Posterior vena cava (tissue), 2 donors: ENCODE measurements around the gene LTA4H. TPM values are rescaled to one million over a fixed set of nuclear protein-coding genes. Genes with fewer than 3 reads are reported as not detected.

ENCODE experiments used
- DNase-seq: peaks from one replicate; pipeline ENCODE4 v3.0.0-alpha.2; 2020; ENCODE audit warnings: low spot score
- intact Hi-C, 2 donors: fragments of 100-400 bp; cut with DNase I; formaldehyde crosslinking; loops; one replicate each; pipeline versions ENCODE4 v1.14.1 to v1.14.2; 2022 to 2023
- total RNA-seq, 2 donors: library from RNA; stranded (reverse); fragmentation: NEBNext Ultra II Directional; extraction: Animal tissue kit (Norgen Biotek cat#: 25700); gene quantifications; one replicate each; pipeline ENCODE4 v1.2.1, GENCODE V29; 2021
- donor health status: DM: yes; HTN: yes; CAD: no.
- donor health status: DM: yes; HTN: yes; CAD: no.

The LTA4H gene
- total RNA-seq, 2 donors from 2014 or later, result 38.2 to 38.4 TPM

DNA sequence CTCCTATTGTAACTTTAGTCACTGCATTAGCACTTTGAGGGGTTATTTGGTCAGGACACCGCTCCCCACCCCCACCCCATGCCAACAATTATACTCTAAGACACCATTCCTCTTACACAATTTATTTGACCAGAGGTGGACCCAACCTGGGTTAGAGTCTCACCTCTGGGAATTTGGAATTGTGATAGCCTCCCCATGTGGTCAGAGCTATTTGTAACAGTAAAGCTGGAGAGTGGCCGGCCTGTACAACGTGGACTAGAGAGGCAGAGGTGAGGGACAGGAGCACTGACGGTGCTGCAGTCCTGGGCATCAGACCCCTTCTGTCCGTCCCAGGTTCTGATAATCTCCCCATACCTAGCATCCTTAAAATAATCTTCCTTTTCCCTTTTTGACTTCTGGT is 35.9 kb downstream of the LTA4H start:
- intact Hi-C loops, result loop anchor here in 1 of 2 donors (5.0 kb wide), 1 partner anchor 77 kb away; no protein-coding TSS in a partner anchor
- DNase-seq, result no peak

DNA sequence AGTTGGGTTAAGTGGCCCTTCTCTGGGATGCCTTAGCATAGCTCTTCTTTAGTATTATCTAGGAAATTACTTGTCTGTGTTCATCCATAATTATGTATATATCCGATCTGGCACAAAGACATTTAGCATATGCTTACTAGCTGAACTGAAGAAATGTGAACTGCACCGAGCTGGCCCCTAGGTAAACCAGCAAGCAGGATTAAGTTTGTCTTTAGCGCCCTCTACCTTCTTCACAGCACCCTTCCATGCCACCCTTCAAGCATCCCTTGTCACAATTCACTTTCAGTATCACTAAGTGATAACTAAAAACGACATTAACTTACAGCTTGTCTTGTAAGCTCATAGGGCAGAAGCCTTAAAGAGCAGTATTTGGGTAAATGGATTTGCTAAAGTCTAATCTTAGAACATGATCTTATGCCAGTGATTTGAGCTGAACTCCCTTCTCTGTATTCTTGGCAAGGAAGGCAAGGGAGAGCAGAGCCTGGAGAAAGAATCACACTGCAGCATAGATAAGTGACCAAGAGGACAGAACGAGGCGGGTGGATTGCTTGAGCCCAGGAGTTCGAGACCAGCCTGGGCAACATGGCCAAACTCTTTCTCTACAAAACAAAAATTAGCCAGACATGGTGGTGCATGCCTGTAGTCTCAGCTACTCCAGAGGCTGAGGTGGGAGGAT is 36.6 kb downstream of the LTA4H start:
- intact Hi-C loops, result loop anchor here in 1 of 2 donors (5.0 kb wide), 1 partner anchor 76 kb away; no protein-coding TSS in a partner anchor
- DNase-seq, result no peak

DNA sequence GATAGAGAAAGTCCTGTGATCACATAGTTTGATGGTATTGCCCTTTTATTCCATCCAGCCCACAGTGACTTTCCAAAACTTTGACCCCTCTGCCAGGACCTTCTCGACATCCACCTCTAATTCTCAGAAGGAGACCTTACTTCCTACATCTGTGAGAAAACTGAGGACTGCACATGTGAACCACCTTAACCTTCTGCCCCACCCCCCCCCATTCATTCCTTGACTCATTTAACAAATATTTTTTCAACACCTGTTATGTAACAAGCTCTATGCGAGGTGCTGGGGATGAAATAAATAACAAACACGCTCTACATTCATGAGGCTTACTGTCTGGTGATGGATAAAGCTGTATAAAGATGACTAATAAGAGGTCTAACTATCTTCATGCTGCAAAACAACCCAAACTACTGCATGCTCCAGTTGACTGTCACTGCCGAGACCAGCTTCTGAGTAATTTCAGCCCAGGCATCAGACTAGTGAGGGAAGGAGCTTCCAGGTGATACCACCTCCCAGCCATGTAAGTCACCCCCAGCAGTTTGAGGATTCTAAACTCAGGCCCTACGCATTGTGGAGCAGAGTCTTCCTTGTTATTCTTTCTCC is 37.4 kb downstream of the LTA4H start:
- no peak for DNase-seq
- intact Hi-C loops, result loop anchor here in 1 of 2 donors (5.0 kb wide), 1 partner anchor 76 kb away; no protein-coding TSS in a partner anchor

DNA sequence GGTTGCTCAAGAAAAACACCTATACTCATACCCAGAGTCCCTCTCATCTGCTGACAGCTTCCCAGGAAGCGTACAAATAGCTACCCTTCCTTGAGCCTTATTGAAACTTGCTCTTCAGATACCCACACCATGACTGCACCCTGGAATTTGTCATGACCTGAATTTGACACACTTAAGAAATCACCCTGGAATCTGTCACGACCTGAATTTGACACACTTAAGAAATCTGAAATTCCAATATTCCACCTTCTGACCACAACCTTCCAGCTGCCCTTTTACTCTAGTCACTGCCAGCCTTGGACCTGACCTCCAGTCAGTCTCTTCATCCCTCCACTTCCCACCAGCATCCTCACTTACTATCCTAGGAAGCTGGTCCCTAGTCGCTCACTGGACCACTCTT is 38.1 kb downstream of the LTA4H start:
- intact Hi-C loops, result loop anchor here in 1 of 2 donors (5.0 kb wide), 1 partner anchor 75 kb away; no protein-coding TSS in a partner anchor

DNA sequence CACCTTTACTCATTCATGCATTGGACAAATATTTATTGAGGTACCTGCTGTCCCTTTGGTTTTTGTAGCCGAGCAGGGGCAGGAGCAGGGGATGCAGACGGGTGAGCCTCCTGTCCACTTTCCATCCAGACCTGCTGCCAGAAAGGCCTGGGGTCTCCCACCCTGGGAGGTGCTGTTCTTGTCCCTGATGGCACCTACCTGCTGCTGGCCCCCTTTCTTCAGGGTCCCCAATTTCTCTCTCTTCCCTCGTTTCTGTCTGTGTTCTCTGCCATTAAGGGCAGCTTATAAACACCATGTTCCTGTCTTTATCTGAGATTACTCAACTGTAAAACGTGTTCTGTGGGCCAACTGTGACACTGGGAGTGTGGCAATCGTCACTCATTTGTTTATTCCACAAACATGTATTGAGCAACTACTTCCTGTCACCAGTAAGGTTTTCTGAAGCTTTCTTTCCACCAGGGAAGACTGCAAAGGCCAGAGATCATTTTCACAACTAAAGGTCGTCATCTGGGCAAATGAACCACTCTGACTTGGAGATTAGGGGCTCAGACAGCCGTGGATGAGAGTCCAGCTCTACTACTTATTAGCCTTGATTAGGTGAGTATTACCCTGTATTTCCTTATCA is 39.2 kb downstream of the LTA4H start, which contains the start of gene HAL:
TSS of gene HAL (minus strand) at position 311 of the 625 bp plus-strand sequence. CDS start 434 bp downstream, outside the sequence.
- DNase-seq, result no peak
- intact Hi-C loops, result loop anchor here in 1 of 2 donors (5.0 kb wide), 1 partner anchor 74 kb away; no protein-coding TSS in a partner anchor

More for the DNA sequence above, 38.1 kb downstream of the LTA4H start:
- DNase-seq, result no peak

DNA sequence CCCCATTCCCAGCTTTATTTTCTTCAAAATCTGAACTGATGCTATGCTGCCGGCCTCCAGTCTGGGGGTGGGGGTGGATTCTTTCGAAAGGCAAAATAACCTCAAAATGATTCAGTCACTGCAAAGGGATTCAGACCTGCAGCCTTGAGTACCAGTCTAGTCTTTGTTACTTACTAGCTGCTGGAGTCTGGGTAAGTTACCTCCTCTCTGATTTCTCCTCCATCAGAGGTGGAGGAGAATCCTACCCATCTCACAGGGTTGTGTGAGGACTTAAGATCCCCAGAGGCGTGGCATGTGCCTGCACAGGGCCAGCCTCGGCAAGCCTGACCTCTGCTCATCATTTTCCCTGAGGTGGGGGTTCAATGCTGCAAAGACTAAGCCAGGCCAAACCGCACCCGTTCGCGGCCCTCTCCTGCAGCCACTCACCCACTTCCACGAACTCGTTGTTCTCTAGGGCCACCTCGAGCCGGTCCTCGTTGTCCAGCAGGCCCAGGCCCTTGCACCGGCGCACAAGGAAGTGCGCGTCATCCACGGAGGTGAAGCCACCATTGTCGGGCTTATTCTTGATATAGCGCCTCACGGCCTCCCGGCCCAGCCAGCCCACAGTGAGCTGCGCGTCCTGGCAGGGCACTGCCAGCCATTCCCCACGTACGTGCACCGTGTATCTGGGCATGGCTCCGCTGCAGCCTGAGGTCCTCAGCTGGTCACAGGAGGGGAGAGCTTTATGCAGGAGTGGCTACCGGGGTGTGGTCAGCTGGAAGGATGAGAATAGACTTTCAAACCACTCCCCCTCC is 40.0 kb downstream of the LTA4H start:
- intact Hi-C loops, result loop anchor here in 1 of 2 donors (5.0 kb wide), 1 partner anchor 73 kb away; no protein-coding TSS in a partner anchor
- no peak for DNase-seq

DNA sequence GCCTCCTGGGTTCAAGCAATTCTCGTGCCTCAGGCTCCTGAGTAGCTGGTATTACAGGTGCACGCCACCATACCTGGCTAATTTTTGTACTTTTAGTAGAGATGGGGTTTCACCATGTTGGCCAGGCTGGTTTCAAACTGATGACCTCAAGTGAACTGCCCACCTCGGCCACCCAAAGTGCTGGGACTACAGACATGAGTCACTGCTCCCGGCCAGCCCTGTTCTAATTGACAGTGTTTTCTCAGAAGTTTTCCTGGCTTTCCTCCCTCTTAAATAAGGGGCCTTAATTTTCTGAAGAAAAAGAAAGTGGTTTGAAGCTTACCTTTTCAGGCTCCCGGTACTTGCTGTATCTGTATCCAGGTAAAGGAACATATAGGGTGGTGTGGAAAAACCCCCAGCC is 40.9 kb downstream of the LTA4H start:
- no peak for DNase-seq
- intact Hi-C loops, result no loop called here

DNA sequence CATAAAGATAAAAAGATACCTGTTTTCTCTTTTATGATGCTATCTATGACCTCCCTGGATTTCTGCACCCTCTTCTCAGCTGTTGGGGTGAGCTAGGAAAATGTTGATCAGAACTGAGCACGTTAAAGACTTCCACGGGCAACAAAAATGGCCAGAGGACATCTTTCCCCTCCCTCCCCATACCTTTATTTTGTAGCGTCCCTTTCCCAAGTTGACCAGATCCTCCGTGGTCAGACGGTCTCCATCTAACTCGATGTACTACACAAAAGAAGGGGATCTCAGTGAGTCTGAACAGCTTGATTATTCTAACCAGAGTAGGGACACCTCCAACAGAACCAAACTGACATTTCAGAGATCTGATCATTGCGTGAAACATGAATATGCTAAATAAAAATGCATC is 41.5 kb downstream of the LTA4H start:
- intact Hi-C loops, result no loop called here
- DNase-seq, result no peak

DNA sequence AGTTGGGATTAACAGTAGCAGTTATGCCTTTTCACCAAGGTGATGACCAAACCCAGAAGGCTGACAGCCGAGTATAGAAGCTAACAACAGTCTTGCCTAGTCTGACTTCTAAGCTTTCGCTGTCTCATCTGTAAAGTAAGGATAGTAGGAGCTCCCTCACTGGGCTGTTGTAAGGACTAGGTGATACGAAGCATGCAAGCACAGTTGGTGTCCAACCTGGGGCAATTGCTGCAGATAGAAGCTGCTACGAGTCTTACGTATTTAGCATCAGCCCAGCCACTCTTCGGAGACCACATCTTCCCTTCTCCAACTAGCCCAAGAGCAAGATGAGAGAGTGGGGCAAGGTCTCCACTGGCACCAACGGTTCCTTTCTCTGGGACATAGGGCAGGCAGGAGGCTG is 45.3 kb downstream of the LTA4H start:
- intact Hi-C loops, result no loop called here
- DNase-seq, result no peak

DNA sequence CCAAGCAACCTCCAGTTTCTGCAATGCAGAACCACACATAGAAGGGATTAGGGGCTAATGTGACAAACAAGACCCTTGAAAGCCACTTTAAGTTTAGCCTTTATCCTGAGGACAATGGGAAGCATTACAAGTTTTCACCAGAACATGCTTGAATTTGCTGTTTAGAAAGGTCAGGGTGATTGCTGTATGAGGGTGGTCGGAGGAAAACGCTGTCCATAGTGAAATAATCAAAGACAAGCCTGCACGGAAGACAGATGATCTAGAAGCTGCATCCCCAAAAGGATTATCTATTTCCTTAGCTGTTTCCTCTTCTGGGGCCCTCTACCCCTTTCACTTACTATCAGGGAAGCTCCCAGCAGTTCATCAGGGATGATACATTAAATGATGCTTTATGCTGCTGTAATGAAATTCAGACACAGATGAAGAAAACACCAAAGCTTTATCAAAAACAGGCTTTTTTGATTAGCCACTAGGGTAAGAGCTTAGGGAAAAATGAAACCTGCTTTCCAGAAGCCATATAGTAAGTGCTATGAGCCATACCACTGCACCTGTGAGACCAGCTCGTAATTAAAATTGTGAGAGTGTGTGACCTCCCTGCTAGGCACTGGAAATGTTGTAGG is 45.8 kb downstream of the LTA4H start:
- no peak for DNase-seq
- intact Hi-C loops, result no loop called here

DNA sequence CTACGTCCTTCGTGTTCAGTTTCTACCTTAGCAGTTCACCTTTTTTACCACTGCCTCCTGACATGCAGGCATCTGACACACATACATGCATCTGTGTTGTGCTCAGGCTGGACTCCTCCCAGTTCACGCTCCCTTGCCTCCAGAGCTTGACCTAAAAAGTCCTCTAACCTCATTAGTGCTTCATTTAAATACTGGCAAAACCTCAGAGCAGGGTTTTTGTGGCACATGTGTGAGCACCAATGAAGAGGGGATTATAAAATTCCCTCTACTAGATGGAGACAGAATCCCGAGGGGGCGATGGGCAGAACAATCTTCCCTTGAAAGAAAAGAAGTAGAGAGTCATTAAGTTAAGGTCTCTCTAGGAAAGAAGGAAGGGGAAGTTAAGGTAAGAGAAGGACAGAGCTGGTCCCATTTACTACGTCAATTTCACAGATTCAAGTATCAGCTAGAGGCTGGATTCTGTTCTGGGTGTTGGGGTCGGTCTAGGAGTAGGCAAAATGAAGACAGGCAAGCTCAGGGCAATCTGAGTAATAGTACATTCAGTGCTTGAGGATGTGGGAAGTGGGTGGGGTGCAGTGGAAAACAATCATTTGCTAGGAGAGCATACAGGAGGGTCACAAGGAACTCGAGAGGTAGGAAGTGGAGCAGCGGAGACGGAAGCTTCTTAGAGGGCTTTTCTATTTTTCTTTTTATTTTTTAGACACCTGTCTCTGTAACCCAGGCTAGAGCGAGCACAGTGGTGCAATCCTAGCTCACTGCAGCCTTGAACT is 46.7 kb downstream of the LTA4H start:
- DNase-seq, result no peak
- intact Hi-C loops, result no loop called here

DNA sequence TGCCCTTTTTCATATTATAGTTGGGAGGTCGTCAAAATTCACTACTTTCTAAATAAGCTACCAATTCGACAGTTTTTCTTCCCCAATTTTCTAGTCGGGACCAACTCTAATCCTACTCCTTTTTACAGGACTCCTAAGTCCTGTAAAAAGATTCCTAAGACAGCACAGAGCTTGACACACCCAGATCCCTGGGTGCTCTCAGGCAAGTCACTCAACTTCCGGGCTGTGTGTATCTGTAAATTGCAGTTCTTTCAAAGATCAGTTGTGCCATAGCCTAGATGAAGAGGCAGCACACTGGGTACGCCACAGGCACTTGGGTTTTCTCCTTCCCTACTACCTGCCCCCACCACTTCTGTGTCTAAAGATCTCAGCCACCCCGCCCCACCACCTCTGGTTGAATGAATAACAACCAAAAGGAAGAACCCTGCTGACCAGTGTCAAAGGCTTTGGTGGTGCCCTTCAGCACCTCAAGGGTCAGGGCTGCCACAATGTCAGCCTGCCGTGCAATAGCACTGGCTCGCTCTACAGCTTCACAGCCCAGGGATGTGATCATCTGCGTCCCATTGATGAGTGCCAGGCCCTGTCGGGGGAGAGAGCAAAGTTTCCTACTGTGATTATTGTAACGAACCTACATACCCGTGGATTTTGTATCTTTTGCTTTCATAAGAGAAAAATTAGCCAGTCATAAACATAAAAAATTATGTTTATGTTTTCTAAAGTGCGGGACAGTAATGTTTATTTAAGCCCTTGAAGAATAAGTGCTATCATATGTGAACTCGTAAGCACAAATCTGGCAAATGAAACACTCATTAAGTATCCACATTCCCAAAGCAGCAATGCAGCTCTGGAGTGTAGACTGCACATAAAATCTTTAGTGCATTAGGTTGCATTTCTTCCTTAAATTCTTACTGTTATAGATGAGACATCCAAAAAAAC is 48.5 kb downstream of the LTA4H start:
- no peak for DNase-seq
- intact Hi-C loops, result no loop called here

DNA sequence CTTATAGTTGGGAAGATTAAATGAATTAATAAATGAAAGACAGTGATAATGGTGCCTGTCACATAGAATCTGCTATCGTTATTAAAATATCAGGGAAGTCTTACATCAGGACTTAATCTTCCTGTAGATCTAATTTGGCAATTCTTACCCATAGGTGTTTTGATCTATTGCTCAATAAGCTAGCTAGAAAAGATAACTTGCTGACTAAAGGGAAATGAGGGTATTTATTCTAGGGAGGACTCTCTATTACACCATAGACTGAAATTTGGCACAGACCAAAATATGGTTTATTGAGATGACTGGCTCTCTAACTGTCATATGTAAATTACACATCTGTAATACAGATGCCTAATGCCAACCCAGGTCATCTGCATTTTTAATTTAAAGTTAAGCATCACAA is 50.7 kb downstream of the LTA4H start:
- intact Hi-C loops, result no loop called here
- no peak for DNase-seq

DNA sequence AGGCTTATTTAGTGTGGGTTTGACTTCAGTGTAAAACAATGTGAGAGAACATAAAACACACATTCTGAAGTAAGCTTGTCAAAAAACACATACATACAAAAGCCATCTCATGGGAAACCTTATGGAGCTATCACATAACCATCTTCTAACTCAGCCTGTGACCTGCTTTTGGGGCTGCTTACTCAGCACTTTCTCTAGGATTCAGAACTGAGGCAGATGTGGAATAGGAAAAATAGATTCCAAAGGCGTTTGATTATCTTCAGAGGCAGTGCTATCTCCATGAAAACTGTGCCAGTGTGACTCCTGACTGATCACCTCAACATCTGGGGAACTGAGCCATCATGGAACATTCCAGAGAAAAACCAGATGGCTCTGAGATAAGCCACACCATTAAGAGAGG is 52.8 kb downstream of the LTA4H start:
- intact Hi-C loops, result no loop called here
- no peak for DNase-seq

DNA sequence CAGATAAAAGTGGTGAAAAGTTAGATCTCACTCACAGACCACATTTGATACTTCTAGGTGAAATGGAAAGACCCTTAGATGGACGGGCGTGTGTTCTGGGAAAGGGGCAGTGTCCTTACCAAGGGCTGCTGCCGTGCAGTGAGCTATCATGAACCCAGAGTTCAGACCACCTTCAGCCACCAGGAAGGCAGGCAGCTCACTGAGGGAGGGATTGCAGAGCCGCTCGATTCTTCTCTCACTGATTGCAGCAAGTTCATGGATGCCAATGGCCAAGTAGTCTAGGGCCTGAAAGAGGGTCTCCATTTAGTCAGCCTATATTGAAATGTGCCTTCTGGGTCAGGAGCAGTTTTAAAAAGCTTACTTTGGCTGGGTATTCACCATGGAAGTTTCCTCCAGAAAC is 55.0 kb downstream of the LTA4H start:
- no peak for DNase-seq
- intact Hi-C loops, result no loop called here

DNA sequence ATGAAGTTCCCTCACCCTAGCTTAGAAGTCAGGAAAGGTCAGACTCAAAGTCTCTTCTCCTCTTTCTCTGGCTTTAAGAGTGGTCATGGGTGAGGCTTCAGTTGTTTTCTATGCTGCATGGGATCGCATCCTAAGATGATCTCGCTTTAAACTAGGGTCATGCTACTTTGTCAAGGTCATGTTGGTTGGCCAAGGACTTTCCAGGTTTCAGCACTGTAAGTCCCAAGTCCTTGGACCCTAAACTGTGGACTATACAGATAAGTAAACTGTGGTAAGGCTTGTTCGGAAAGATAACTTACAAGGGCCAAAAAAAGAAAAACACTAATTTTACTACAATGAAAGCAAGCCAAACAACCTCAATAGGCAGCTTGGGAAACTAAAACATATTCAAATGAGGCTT is 56.6 kb downstream of the LTA4H start:
- intact Hi-C loops, result no loop called here
- no peak for DNase-seq

DNA sequence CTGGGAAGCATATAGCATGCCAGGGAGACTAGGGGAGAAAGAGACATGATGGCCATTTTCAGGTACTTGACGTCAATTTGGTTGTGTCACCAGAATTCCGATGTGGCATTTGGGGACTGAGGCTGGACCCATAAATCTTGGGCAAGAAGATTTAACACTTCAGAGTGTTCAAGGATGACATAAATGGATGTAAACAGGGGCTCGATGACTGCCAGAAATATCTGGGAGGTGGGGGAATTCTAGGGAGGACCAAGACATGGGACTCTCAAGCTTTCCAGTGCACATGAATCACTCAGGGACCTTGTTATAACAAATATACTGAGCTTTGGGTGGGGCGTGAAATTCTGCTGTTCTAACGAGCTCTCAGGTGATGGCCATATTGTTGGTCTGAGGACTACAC is 57.0 kb downstream of the LTA4H start:
- DNase-seq, result no peak
- intact Hi-C loops, result no loop called here
